Lower leg skin (tissue), 4 donors: ENCODE results near the gene STAG3. TPM values are rescaled to one million over a fixed set of nuclear protein-coding genes. Genes with fewer than 3 reads are reported as not detected.
"Not testable (repeated sequence)": the region's sequence is repeated elsewhere in the genome, so short reads cannot be mapped to it uniquely, and the experiment has no call there.

ENCODE experiments used
- DNase-seq, 2 donors: peaks; one replicate each; pipeline ENCODE4 v3.0.0-alpha.2; 2019; ENCODE audit warnings: low spot score in 2 of 2
- H3K4me3 ChIP-seq: fragments of 200-600 bp; sonication (generic); 2 replicates; pipeline ENCODE4 v1.5.1; 2017; ENCODE audit warnings: mild to moderate bottlenecking, low read depth; ENCODE audit not compliant: poor library complexity, severe bottlenecking
- POLR2A ChIP-seq, 2 donors: fragments of 450-650 bp; IDR thresholded peaks; one replicate each; pipeline ENCODE4 v1.6.1; 2016 to 2017; ENCODE audit warnings: antibody characterized with exemption in 2 of 2, mild to moderate bottlenecking in 1 of 2, moderate library complexity in 1 of 2
- WGBS, 2 donors: methylation state at CpG; one replicate each; pipeline ENCODE4 v1.1.5; 2018; 5-methylcytosine and 5-hydroxymethylcytosine counted together
- intact Hi-C: fragments of 100-400 bp; cut with DNase I; formaldehyde crosslinking; loops from one replicate; pipeline ENCODE4 v1.15.0; 2023; ENCODE audit warnings: low total_unique reads
- total RNA-seq, 4 donors: library from RNA; depleted of rRNA; stranded (reverse); fragments of >200 nt; gene quantifications; one replicate each; pipeline ENCODE4 v1.1.0, GENCODE V29; 2016
- TF ChIP-seq, protein P1 (sequence below), 3 donors: fragments of 450-650 bp; IDR thresholded peaks; one replicate each; pipeline ENCODE4 v1.5.1; 2016; ENCODE audit warnings: antibody characterized with exemption in 3 of 3, mild to moderate bottlenecking in 3 of 3, moderate library complexity in 2 of 3

Gene STAG3, protein sequence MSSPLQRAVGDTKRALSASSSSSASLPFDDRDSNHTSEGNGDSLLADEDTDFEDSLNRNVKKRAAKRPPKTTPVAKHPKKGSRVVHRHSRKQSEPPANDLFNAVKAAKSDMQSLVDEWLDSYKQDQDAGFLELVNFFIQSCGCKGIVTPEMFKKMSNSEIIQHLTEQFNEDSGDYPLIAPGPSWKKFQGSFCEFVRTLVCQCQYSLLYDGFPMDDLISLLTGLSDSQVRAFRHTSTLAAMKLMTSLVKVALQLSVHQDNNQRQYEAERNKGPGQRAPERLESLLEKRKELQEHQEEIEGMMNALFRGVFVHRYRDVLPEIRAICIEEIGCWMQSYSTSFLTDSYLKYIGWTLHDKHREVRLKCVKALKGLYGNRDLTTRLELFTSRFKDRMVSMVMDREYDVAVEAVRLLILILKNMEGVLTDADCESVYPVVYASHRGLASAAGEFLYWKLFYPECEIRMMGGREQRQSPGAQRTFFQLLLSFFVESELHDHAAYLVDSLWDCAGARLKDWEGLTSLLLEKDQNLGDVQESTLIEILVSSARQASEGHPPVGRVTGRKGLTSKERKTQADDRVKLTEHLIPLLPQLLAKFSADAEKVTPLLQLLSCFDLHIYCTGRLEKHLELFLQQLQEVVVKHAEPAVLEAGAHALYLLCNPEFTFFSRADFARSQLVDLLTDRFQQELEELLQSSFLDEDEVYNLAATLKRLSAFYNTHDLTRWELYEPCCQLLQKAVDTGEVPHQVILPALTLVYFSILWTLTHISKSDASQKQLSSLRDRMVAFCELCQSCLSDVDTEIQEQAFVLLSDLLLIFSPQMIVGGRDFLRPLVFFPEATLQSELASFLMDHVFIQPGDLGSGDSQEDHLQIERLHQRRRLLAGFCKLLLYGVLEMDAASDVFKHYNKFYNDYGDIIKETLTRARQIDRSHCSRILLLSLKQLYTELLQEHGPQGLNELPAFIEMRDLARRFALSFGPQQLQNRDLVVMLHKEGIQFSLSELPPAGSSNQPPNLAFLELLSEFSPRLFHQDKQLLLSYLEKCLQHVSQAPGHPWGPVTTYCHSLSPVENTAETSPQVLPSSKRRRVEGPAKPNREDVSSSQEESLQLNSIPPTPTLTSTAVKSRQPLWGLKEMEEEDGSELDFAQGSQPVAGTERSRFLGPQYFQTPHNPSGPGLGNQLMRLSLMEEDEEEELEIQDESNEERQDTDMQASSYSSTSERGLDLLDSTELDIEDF
- 1 to 10 TPM in 2 of 4 donors, under 1 TPM in 2; 0.34 to 1.8 (median 1.0) TPM for total RNA-seq

GRCh38 chr7:100177045-100178001, at the start of gene STAG3, which contains the start of gene GPC2:
Gene STAG3, plus strand, starts transcription at chr7:100177918. Its CDS starts 2,639 bp downstream, at chr7:100180557.
Gene GPC2, minus strand, starts transcription at chr7:100177381. Its CDS starts 182 bp downstream, at chr7:100177199.
- H3K4me3 ChIP-seq: peak within 1 kb of the TSS; percentile 15
- peak; percentile 95 to 98 for DNase-seq
- no peak for TF ChIP-seq POLR2A (IDR thresholded peaks at IDR 0.05)
- intact Hi-C loops: no loop called here
- 2 to 4% methylated on average over 48 to 65 of the region's 78 CpGs for WGBS, 2 donors

DNA sequence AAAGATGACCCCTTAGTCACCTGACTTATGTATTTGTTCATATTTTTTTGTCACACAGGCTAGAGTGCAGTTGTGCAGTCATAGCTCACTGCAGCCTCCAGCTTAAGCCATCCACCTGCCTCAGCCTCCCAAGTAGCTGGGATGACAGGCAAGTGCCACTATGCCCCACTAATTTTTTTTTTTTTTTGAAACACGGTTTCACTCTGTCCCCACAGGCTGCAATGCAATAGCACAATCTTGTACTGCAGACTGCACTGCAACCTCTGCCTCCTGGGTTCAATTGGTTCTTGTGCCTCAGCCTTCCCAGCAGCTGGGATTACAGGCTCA, 49.1 kb upstream of the STAG3 start:
- H3K4me3 ChIP-seq: no peak overlapping the region
- WGBS, 2 donors: 54 to 64% methylated on average over 1 of the region's 1 CpG
- TF ChIP-seq POLR2A (IDR thresholded peaks at IDR 0.05): no peak
- TF ChIP-seq, protein P1, sequence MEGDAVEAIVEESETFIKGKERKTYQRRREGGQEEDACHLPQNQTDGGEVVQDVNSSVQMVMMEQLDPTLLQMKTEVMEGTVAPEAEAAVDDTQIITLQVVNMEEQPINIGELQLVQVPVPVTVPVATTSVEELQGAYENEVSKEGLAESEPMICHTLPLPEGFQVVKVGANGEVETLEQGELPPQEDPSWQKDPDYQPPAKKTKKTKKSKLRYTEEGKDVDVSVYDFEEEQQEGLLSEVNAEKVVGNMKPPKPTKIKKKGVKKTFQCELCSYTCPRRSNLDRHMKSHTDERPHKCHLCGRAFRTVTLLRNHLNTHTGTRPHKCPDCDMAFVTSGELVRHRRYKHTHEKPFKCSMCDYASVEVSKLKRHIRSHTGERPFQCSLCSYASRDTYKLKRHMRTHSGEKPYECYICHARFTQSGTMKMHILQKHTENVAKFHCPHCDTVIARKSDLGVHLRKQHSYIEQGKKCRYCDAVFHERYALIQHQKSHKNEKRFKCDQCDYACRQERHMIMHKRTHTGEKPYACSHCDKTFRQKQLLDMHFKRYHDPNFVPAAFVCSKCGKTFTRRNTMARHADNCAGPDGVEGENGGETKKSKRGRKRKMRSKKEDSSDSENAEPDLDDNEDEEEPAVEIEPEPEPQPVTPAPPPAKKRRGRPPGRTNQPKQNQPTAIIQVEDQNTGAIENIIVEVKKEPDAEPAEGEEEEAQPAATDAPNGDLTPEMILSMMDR (IDR thresholded peaks at IDR 0.05): no peak
- intact Hi-C loops: no loop called here
- no peak for DNase-seq

DNA sequence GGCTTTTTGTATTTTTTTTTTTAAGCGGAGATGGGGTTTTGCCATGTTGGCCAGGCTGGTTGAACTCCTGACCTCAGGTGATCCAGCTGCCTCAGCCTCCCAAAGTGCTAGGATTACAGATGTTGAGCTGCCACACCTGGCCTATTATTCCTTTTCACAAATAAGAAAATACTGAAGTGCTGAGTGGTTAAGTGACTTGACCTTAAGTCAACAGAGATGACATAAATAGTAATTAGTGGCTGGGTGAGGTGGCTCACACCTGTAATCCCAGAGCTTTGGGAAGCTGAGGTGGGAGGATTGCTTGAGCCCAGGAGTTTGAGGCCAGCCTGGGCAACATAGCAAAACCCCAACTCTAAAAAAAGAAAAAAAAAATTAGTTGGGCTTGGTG, 47.5 kb upstream of the STAG3 start:
- not testable (repeated sequence) for H3K4me3 ChIP-seq, DNase-seq
- 87 to 95% methylated on average over 1 of the region's 1 CpG for WGBS, 2 donors
- intact Hi-C loops: loop anchor here (10.0 kb wide), 1 partner anchor 75 kb away; no protein-coding TSS in a partner anchor

- no peak overlapping the region for H3K4me3 ChIP-seq
- WGBS, 2 donors: 10 to 12% methylated on average over 24 of the region's 24 CpGs
- DNase-seq: peak; percentile 67 to 94
- intact Hi-C loops: loop anchor here (10.0 kb wide), 1 partner anchor 74 kb away; no protein-coding TSS in a partner anchor
- TF ChIP-seq, protein P1 (IDR thresholded peaks at IDR 0.05): peak in 2 of 3 donors; percentile 62 to 94
- TF ChIP-seq POLR2A (IDR thresholded peaks at IDR 0.05): no peak
Observed at GRCh38 chr7:100130608-100131453, 46.9 kb upstream of the STAG3 start.

DNA sequence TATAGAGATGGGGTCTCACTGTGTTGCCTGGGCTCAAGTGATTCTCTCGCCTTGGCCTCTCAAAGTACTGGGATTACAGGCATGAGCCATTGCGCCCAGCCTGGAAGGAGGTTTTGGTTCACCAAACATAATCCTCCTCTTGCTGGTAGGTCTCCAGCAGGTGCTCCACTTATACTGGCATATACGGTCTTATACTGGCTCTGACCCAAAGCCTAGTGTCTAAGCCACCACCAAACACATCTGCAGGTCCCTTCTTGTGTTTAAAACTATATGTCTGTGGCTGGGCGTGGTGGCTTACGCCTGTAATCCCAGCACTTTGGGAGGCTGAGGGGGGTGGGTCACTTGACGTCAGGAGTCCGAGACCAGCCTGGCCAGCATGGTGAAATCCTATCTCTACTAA, 45.6 kb upstream of the STAG3 start:
- no peak for TF ChIP-seq POLR2A (IDR thresholded peaks at IDR 0.05)
- TF ChIP-seq, protein P1 (IDR thresholded peaks at IDR 0.05): no peak
- DNase-seq: no peak
- WGBS, 2 donors: 61 to 64% methylated on average over 7 of the region's 7 CpGs
- no peak overlapping the region for H3K4me3 ChIP-seq
- intact Hi-C loops: loop anchor here (10.0 kb wide), 1 partner anchor 73 kb away; no protein-coding TSS in a partner anchor
